Measurements from ENCODE around the gene PIK3CG. TPM values are rescaled to one million over a fixed set of nuclear protein-coding genes. Genes with fewer than 3 reads are reported as not detected.
A peak's percentile ranks its signal among the peaks of the same experiment; 100 is the strongest.
"Not testable (repeated sequence)": the region's sequence is repeated elsewhere in the genome, so short reads cannot be mapped to it uniquely, and the experiment has no call there.

Gene PIK3CG
- total and polyA plus RNA-seq, 5 donors: 0.14 to 3.3 (median 2.3) TPM

GRCh38 chr7:106947244-106947728 is 82.2 kb downstream of the PIK3CG start:
- no peaks in the 10 kb centered on the region for H3K9me3 ChIP-seq (ENCODE audit: control insufficient read depth, low read length)
- WGBS: 0% methylated on average over 1 of the region's 1 CpG
- H3K27ac ChIP-seq (ENCODE audit: low read length): no peak overlapping the region
- no peaks in the 10 kb centered on the region for H3K27me3 ChIP-seq (ENCODE audit: control insufficient read depth, insufficient read depth)
- peak; percentile 91 to 92 for ATAC-seq
- intact Hi-C loops (cut with DNase I): loop anchor here (2.0 to 10.0 kb wide), 4 partner anchors 152 to 205 kb away; no protein-coding TSS in a partner anchor
- no peaks in the 10 kb centered on the region for H3K4me1 ChIP-seq (ENCODE audit: control insufficient read depth, insufficient read depth, low read length)
- H3K4me3 ChIP-seq (ENCODE audit: low read length): no peak overlapping the region
- peak in 2 of 3 donors; percentile 37 to 48 for DNase-seq

GRCh38 chr7:106952001-106952657 is 87.0 kb downstream of the PIK3CG start:
- no peaks in the 10 kb centered on the region for H3K9me3 ChIP-seq (ENCODE audit: control insufficient read depth, low read length)
- WGBS: 74% methylated on average over 7 of the region's 7 CpGs

GRCh38 chr7:106952658-106953231 is 87.7 kb downstream of the PIK3CG start:
- H3K9me3 ChIP-seq (ENCODE audit: control insufficient read depth, low read length): no peaks in the 10 kb centered on the region
- intact Hi-C loops (cut with DNase I): no loop called here
- H3K4me1 ChIP-seq (ENCODE audit: control insufficient read depth, insufficient read depth, low read length): no peaks in the 10 kb centered on the region
- 29% methylated on average over 5 of the region's 5 CpGs for WGBS
- peak; percentile 28 to 68 (median 65) for DNase-seq
- no peak overlapping the region for H3K4me3 ChIP-seq (ENCODE audit: low read length)
- H3K27me3 ChIP-seq (ENCODE audit: control insufficient read depth, insufficient read depth): no peaks in the 10 kb centered on the region
- peak; percentile 81 to 84 for ATAC-seq
- H3K27ac ChIP-seq (ENCODE audit: low read length): no peak overlapping the region

More at GRCh38 chr7:106952001-106952657, 87.0 kb downstream of the PIK3CG start:
- Histone ChIP-seq H3K27me3 (ENCODE audit: control insufficient read depth, insufficient read depth) (no peaks in the 10 kb centered on the region), H3K4me3 (ENCODE audit: low read length) (no peak overlapping the region), H3K27ac (ENCODE audit: low read length) (no peak overlapping the region), H3K4me1 (ENCODE audit: control insufficient read depth, insufficient read depth, low read length) (no peaks in the 10 kb centered on the region)
- no peak for ATAC-seq
- intact Hi-C loops (cut with DNase I): no loop called here
- DNase-seq: no peak

GRCh38 chr7:106954840-106955239 is 89.8 kb downstream of the PIK3CG start:
- Histone ChIP-seq H3K4me1 (ENCODE audit: control insufficient read depth, insufficient read depth, low read length) (no peaks in the 10 kb centered on the region), H3K4me3 (ENCODE audit: low read length) (no peak overlapping the region), H3K27me3 (ENCODE audit: control insufficient read depth, insufficient read depth) (no peaks in the 10 kb centered on the region), H3K9me3 (ENCODE audit: control insufficient read depth, low read length) (no peaks in the 10 kb centered on the region), H3K27ac (ENCODE audit: low read length) (no peak overlapping the region)
- intact Hi-C loops (cut with DNase I): no loop called here
- DNase-seq (no peak), ATAC-seq (no peak)
- WGBS: 98% methylated on average over 2 of the region's 2 CpGs

GRCh38 chr7:106955857-106956256 is 90.8 kb downstream of the PIK3CG start:
- H3K27me3 ChIP-seq (ENCODE audit: control insufficient read depth, insufficient read depth); H3K4me3 ChIP-seq (ENCODE audit: low read length); H3K9me3 ChIP-seq (ENCODE audit: control insufficient read depth, low read length); DNase-seq; H3K4me1 ChIP-seq (ENCODE audit: control insufficient read depth, insufficient read depth, low read length); intact Hi-C loops (cut with DNase I); H3K27ac ChIP-seq (ENCODE audit: low read length); ATAC-seq: not testable (repeated sequence)
- 77% methylated on average over 1 of the region's 1 CpG for WGBS

Other genes with a start within 250 kb of the PIK3CG start
- 10 to 100 TPM in 2 of 4 donors, 1 to 10 TPM in 2; 9.3 to 12.9 (median 10.0) TPM for gene CCDC71L, start 204.1 kb upstream of the PIK3CG start, total RNA-seq
- gene CCDC71L, start 204.1 kb upstream of the PIK3CG start, polyA plus RNA-seq: 5.0 TPM
- gene PRKAR2B, start 179.4 kb downstream of the PIK3CG start, total RNA-seq: 10 to 100 TPM; 42.0 to 57.8 (median 49.3) TPM
- 32.3 TPM for gene PRKAR2B, start 179.4 kb downstream of the PIK3CG start, polyA plus RNA-seq

Measured in right cardiac atrium (tissue), 5 donors.